Prostate gland (tissue), 2 donors: ENCODE measurements around the gene AJAP1.

Source experiments
- POLR2A ChIP-seq: fragments of 450-650 bp; IDR thresholded peaks from one replicate; pipeline ENCODE4 v1.6.1; 2016; ENCODE audit warnings: antibody characterized with exemption, mild to moderate bottlenecking
- TF ChIP-seq, protein P1 (sequence below), 4 experiments: fragments of 200-600 bp in 2 of 4; fragments of 450-650 bp in 2 of 4; sonication (generic) in 2 of 4; IDR thresholded peaks; 1 replicate in 3 of 4; 2 replicates in 1 of 4; pipeline ENCODE4 v1.5.1; 2016 to 2019; ENCODE audit warnings: antibody characterized with exemption in 4 of 4, mild to moderate bottlenecking in 2 of 4, moderate library complexity in 2 of 4

DNA sequence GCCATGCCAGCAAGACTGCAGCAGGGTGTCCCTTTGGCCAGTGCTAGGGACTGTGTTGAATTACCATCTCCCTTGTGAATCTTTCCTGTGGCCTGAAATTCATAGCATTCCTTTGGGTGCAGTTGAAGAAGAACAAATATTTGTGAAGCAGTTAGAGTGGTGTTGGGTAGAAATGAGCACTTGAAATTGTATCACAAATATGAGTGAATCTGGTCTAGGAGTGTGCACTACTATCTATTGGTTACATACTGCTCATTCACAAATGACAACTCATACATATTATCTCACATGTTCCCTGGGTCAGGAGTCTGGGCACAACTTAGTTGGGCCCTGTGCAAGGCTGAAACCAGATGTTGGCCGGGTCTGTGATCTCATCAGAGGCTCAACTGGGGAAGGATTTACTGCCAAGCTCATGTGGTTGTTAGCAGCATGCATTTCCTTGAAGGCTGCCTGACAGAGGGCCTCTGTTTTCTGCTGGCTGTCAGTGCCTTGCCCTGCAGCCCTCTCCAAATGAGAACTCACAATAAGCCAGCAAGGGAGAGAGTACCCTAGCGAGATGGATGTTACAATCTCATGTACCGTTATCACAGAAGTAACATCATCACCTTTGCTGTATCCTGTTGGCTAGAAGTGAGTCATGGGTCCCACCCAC, 23.8 kb downstream of the AJAP1 start:
- TF ChIP-seq, protein P1, sequence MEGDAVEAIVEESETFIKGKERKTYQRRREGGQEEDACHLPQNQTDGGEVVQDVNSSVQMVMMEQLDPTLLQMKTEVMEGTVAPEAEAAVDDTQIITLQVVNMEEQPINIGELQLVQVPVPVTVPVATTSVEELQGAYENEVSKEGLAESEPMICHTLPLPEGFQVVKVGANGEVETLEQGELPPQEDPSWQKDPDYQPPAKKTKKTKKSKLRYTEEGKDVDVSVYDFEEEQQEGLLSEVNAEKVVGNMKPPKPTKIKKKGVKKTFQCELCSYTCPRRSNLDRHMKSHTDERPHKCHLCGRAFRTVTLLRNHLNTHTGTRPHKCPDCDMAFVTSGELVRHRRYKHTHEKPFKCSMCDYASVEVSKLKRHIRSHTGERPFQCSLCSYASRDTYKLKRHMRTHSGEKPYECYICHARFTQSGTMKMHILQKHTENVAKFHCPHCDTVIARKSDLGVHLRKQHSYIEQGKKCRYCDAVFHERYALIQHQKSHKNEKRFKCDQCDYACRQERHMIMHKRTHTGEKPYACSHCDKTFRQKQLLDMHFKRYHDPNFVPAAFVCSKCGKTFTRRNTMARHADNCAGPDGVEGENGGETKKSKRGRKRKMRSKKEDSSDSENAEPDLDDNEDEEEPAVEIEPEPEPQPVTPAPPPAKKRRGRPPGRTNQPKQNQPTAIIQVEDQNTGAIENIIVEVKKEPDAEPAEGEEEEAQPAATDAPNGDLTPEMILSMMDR (IDR thresholded peaks at IDR 0.05), result no peak
- no peak for TF ChIP-seq POLR2A
